ENCODE data around the gene EFS. TPM values are rescaled to one million over a fixed set of nuclear protein-coding genes. Genes with fewer than 3 reads are reported as not detected.
A peak's percentile ranks its signal among the peaks of the same experiment; 100 is the strongest.
"Not testable (repeated sequence)": the region's sequence is repeated elsewhere in the genome, so short reads cannot be mapped to it uniquely, and the experiment has no call there.

EFS gene
- total RNA-seq, 4 donors from 2014 or later, result 31.4 to 38.2 (median 34.2) TPM

DNA sequence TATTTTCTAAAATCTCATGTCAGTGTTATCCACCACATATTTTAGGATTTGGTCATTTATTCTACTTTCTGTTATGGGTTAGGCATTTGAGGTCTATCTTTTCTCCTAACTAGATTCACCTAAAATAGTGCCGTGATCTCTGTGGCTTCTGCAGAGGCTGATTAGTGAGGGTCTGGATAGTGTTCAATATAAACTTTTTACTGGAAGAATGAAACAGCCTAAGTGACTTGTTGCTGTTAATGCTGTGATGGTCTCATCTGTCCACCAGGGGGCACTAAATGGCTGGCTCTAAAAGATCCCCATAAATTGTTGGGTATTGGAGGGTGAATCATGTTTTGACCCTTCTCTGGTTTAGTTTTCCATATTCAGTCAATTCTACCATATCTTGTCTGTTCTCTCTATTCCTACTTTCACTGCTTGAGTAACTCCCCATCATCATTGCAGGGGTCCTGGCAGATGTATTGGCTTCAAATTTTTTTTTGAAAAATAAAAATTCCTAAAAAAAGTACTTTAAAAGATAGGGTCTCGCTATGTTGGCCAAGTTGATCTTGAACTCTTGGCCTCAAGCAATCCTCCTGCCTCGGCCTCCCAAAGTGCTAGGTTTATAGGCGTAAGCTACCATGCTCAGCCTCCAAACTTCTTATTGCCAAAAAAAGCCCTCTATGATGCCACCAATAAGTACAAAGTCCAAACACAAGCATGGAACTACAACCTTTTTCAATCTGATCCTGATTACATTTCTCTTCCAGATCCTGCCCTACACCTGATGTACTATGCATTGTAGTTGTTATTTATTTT is 36.8 kb downstream of the EFS start:
- DNase-seq (ENCODE audit: low spot score in 2 of 2), result peak; percentile 52 to 74
- WGBS, 2 donors, result 40 to 45% methylated on average over 4 of the region's 4 CpGs
- Histone ChIP-seq H3K27me3 (no peaks in the 10 kb centered on the region), H3K9me3 (no peaks in the 10 kb centered on the region), H3K4me3 (no peak overlapping the region), H3K36me3 (peaks cover 0 to 26% (median 18%) of the 10 kb centered on the region in 3 donors), H3K27ac (peak overlapping the region in 2 of 4 donors; percentile 47 to 70), H3K4me1 (peaks cover 0 to 26% (median 5%) of the 10 kb centered on the region in 4 donors)
- TF ChIP-seq, protein P1, sequence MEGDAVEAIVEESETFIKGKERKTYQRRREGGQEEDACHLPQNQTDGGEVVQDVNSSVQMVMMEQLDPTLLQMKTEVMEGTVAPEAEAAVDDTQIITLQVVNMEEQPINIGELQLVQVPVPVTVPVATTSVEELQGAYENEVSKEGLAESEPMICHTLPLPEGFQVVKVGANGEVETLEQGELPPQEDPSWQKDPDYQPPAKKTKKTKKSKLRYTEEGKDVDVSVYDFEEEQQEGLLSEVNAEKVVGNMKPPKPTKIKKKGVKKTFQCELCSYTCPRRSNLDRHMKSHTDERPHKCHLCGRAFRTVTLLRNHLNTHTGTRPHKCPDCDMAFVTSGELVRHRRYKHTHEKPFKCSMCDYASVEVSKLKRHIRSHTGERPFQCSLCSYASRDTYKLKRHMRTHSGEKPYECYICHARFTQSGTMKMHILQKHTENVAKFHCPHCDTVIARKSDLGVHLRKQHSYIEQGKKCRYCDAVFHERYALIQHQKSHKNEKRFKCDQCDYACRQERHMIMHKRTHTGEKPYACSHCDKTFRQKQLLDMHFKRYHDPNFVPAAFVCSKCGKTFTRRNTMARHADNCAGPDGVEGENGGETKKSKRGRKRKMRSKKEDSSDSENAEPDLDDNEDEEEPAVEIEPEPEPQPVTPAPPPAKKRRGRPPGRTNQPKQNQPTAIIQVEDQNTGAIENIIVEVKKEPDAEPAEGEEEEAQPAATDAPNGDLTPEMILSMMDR (IDR thresholded peaks at IDR 0.05), result peak; percentile 71 to 91 (median 77)
- TF ChIP-seq EP300 (IDR thresholded peaks at IDR 0.05), result peak in 1 of 2 donors; percentile 25
- TF ChIP-seq POLR2A (IDR thresholded peaks at IDR 0.05), result no peak

DNA sequence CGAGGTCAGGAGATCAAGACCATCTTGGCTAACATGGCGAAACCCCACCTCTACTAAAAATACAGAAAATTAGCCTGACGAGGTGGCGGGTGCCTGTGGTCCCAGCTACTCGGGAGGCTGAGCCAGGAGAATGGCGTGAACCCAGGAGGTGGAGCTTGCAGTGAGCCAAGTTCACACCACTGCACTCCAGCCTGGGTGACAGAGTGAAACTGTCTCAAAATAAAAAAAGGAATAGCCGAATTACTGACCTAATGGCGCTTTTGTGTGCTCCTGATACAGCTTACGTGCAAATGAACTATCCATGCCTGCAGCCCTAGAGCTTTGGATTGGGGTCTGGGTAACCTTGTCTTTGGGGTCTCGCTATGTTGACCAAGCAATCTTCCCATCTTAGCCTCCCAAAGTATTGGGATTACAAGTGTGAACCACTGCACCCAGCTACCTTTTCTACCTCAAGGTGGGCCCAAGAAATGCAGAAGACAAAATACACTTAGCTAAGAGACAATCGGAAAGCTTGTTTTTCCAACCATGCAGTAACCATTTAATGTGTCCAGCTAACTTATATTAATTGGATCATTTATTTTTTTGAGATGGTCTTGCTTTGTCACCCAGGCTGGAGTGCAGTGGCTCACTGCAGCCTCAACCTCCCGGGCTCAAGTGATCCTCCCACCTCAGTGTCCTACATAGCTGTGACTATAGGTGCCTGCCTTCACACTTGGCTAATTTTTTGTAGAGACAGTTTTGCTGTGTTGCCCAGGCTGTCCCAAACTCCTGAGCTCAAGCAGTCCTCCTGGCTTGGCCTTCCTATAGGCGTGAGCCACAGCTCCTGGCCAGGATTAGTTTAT is 38.3 kb downstream of the EFS start:
- H3K4me3 ChIP-seq, result no peak overlapping the region
- no peak for DNase-seq (ENCODE audit: low spot score in 2 of 2)
- H3K27me3 ChIP-seq, result no peaks in the 10 kb centered on the region
- peaks cover 5 to 37% (median 15%) of the 10 kb centered on the region in 4 donors for H3K4me1 ChIP-seq
- no peak overlapping the region for H3K27ac ChIP-seq
- WGBS, 2 donors, result 72 to 74% methylated on average over 13 of the region's 13 CpGs
- H3K9me3 ChIP-seq, result no peaks in the 10 kb centered on the region
- H3K36me3 ChIP-seq, result peaks cover 0 to 30% (median 19%) of the 10 kb centered on the region in 3 donors
- TF ChIP-seq POLR2A (IDR thresholded peaks at IDR 0.05), result no peak
- TF ChIP-seq, protein P1 (IDR thresholded peaks at IDR 0.05), result no peak
- TF ChIP-seq EP300 (IDR thresholded peaks at IDR 0.05), result no peak

DNA sequence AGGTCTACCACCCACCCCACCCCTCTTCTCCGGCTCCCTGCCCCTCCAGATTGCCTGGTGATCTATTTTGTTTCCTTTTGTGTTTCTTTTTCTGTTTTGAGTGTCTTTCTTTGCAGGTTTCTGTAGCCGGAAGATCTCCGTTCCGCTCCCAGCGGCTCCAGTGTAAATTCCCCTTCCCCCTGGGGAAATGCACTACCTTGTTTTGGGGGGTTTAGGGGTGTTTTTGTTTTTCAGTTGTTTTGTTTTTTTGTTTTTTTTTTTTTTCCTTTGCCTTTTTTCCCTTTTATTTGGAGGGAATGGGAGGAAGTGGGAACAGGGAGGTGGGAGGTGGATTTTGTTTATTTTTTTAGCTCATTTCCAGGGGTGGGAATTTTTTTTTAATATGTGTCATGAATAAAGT is 39.2 kb downstream of the EFS start:
- 89% methylated on average over 5 of the region's 5 CpGs for WGBS, 2 donors
- H3K9me3 ChIP-seq; H3K27me3 ChIP-seq; DNase-seq (ENCODE audit: low spot score in 2 of 2); H3K27ac ChIP-seq; H3K4me3 ChIP-seq: not testable (repeated sequence)
- Histone ChIP-seq H3K36me3 (peaks cover 0 to 30% (median 19%) of the 10 kb centered on the region in 3 donors), H3K4me1 (peaks cover 5 to 37% (median 15%) of the 10 kb centered on the region in 4 donors)

DNA sequence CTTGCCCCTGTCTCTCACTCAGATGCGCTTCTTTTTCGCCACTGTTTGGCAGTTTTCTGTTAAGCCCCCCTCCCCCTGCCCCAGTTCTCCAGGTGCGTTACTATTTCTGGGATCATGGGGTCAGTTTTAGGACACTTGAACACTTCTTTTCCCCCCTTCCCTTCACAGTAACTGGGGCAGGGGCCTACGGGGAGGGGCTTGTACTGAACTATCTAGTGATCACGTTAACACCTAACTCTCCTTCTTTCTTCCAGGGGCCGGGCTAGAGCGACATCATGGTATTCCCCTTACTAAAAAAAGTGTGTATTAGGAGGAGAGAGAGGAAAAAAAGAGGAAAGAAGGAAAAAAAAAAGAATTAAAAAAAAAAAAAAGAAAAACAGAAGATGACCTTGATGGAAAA is 40.0 kb downstream of the EFS start:
- TF ChIP-seq, protein P1 (IDR thresholded peaks at IDR 0.05), result no peak
- TF ChIP-seq POLR2A (IDR thresholded peaks at IDR 0.05) (no peak), EP300 (IDR thresholded peaks at IDR 0.05) (no peak)
- no peak for DNase-seq (ENCODE audit: low spot score in 2 of 2)
- peaks cover 5 to 44% (median 22%) of the 10 kb centered on the region in 4 donors for H3K4me1 ChIP-seq
- peaks cover 0 to 30% (median 19%) of the 10 kb centered on the region in 3 donors for H3K36me3 ChIP-seq
- no peak overlapping the region for H3K4me3 ChIP-seq
- no peaks in the 10 kb centered on the region for H3K9me3 ChIP-seq
- no peak overlapping the region for H3K27ac ChIP-seq
- no peaks in the 10 kb centered on the region for H3K27me3 ChIP-seq
- WGBS, 2 donors, result 75 to 82% methylated on average over 7 of the region's 7 CpGs

DNA sequence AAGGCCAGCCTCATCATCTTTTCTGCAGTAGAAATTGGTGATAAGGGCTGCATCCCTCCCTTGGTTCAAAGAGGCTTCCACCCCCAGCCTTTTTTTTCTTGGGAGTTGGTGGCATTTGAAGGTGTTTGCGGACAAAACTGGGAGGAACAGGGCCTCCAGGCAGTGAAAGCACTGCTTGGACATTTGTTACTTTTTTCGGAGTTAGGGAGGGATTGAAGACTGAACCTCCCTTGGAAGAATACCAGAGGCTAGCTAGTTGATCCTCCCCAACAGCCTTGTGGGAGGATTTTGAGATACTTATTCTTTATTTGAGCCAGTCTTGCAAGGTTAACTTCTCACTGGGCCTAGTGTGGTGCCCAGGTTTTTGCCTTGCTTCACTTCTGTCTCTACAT is 40.5 kb downstream of the EFS start:
- DNase-seq (ENCODE audit: low spot score in 2 of 2), result no peak
- WGBS, 2 donors, result 77 to 85% methylated on average over 2 of the region's 2 CpGs

More for the DNA sequence above, 40.5 kb downstream of the EFS start:
- TF ChIP-seq, protein P1 (IDR thresholded peaks at IDR 0.05), result no peak
- TF ChIP-seq EP300 (IDR thresholded peaks at IDR 0.05), result no peak
- TF ChIP-seq POLR2A (IDR thresholded peaks at IDR 0.05), result no peak
- H3K4me1 ChIP-seq, result peaks cover 5 to 46% (median 23%) of the 10 kb centered on the region in 4 donors
- H3K27me3 ChIP-seq, result no peaks in the 10 kb centered on the region
- no peak overlapping the region for H3K27ac ChIP-seq
- no peaks in the 10 kb centered on the region for H3K9me3 ChIP-seq
- H3K36me3 ChIP-seq, result peaks cover 0 to 30% (median 19%) of the 10 kb centered on the region in 3 donors
- H3K4me3 ChIP-seq, result no peak overlapping the region

Measured in tibial nerve (tissue), 4 donors.